HEK293 (cell line): ENCODE measurements around the gene PGK1.

Source experiments
- CTCF ChIA-PET: fragments of 350-600 bp; formaldehyde crosslinking; extraction: SDS; loops from one replicate; lab custom pipeline; 2021; ENCODE audit warnings: antibody characterized with exemption; lab: Yijun Ruan, JAX
- POLR2A ChIA-PET: fragments of 300-600 bp; formaldehyde crosslinking; extraction: SDS; loops from one replicate; lab custom pipeline; 2020; ENCODE audit warnings: antibody characterized with exemption, inconsistent platforms; lab: Yijun Ruan, JAX
- H3K27ac ChIP-seq: fragments of 200-500 bp; sonication (Bioruptor generic); 2 replicates; pipeline ENCODE4 v1.5.1; 2014; ENCODE audit warnings: low read depth, low read length, control low read depth, inconsistent platforms; ENCODE audit errors: extremely low read depth
- H3K36me3 ChIP-seq, 2 experiments: fragments of 200-500 bp in 1 of 2; sonication (Bioruptor generic) in 1 of 2; 1 replicate in 1 of 2; 2 replicates in 1 of 2; pipeline ENCODE4 v1.5.1; 2014 to 2017; ENCODE audit warnings: inconsistent platforms in 2 of 2, low read length in 2 of 2; ENCODE audit not compliant: control insufficient read depth in 2 of 2, insufficient read depth in 1 of 2
- H3K4me1 ChIP-seq: fragments of 200-500 bp; sonication (Bioruptor generic); 2 replicates; pipeline ENCODE4 v1.5.1; 2014; ENCODE audit warnings: mild to moderate bottlenecking, low read length, inconsistent platforms; ENCODE audit not compliant: control insufficient read depth, insufficient read depth
- H3K4me3 ChIP-seq: 2 replicates; pipeline ENCODE4 v1.5.1; 2011; ENCODE audit warnings: low read depth, mild to moderate bottlenecking, control low read depth, low read length, moderate library complexity
- H3K9me3 ChIP-seq: fragments of 200-500 bp; sonication (Bioruptor generic); 2 replicates; pipeline ENCODE4 v1.5.1; 2014; ENCODE audit warnings: low read depth, low read length, inconsistent platforms; ENCODE audit not compliant: control insufficient read depth, insufficient read depth
- KLF7 ChIP-seq: fragments of 450-650 bp; formaldehyde crosslinking; IDR thresholded peaks from 2 replicates; pipeline ENCODE4 v1.5.1; 2016; ENCODE audit warnings: missing biosample characterization, missing genetic modification characterization, borderline replicate concordance
- PRDM1 ChIP-seq: fragments of 450-650 bp; formaldehyde crosslinking; IDR thresholded peaks from 2 replicates; pipeline ENCODE4; 2016; ENCODE audit warnings: missing biosample characterization, missing genetic modification characterization
- SP2 ChIP-seq: fragments of 450-650 bp; formaldehyde crosslinking; IDR thresholded peaks from 2 replicates; pipeline ENCODE4 v1.5.1; 2016; ENCODE audit warnings: missing biosample characterization, missing genetic modification characterization
- SP3 ChIP-seq: fragments of 450-650 bp; formaldehyde crosslinking; IDR thresholded peaks from 2 replicates; pipeline ENCODE4 v1.5.1; 2016; ENCODE audit warnings: missing biosample characterization, missing genetic modification characterization
- WT1 ChIP-seq: fragments of 450-650 bp; formaldehyde crosslinking; IDR thresholded peaks from 2 replicates; pipeline ENCODE4 v1.5.1; 2016; ENCODE audit warnings: missing biosample characterization, missing genetic modification characterization
- ZFP3 ChIP-seq: fragments of 450-650 bp; formaldehyde crosslinking; IDR thresholded peaks from 2 replicates; pipeline ENCODE4 v1.5.1; 2016; ENCODE audit warnings: low read depth, missing biosample characterization, missing genetic modification characterization
- ZNF157 ChIP-seq: fragments of 450-650 bp; formaldehyde crosslinking; IDR thresholded peaks from 2 replicates; pipeline ENCODE4 v1.5.1; 2016; ENCODE audit warnings: missing biosample characterization, missing genetic modification characterization
- ZNF211 ChIP-seq: fragments of 450-650 bp; formaldehyde crosslinking; IDR thresholded peaks from 2 replicates; pipeline ENCODE4 v1.5.1; 2016; ENCODE audit warnings: low read depth, missing biosample characterization, missing genetic modification characterization
- ZNF239 ChIP-seq: fragments of 450-650 bp; formaldehyde crosslinking; IDR thresholded peaks from 2 replicates; pipeline ENCODE4 v1.5.1; 2016; ENCODE audit warnings: missing biosample characterization, missing genetic modification characterization
- ZNF248 ChIP-seq: fragments of 450-650 bp; formaldehyde crosslinking; IDR thresholded peaks from 2 replicates; pipeline ENCODE4 v1.5.1; 2017; ENCODE audit warnings: missing biosample characterization, missing genetic modification characterization
- ZNF266 ChIP-seq: fragments of 450-650 bp; formaldehyde crosslinking; IDR thresholded peaks from 2 replicates; pipeline ENCODE4 v1.5.1; 2016; ENCODE audit warnings: missing biosample characterization, missing genetic modification characterization, low read depth
- ZNF274 ChIP-seq, 2 experiments: fragments of 200-500 bp in 1 of 2; fragments of 450-650 bp in 1 of 2; sonication (Bioruptor generic) in 1 of 2; formaldehyde crosslinking in 1 of 2; IDR thresholded peaks; 2 replicates each; pipeline versions ENCODE4 v1.5.1 to v1.6.1; 2014 to 2016; ENCODE audit warnings: borderline replicate concordance in 1 of 2, inconsistent platforms in 1 of 2, low read length in 1 of 2, missing biosample characterization in 1 of 2, missing genetic modification characterization in 1 of 2
- ZNF404 ChIP-seq: fragments of 450-650 bp; formaldehyde crosslinking; IDR thresholded peaks from 2 replicates; pipeline ENCODE4 v1.5.1; 2017; ENCODE audit warnings: missing biosample characterization, missing genetic modification characterization
- ZNF555 ChIP-seq: fragments of 450-650 bp; formaldehyde crosslinking; conservative IDR thresholded peaks from 2 replicates; pipeline ENCODE4 v1.5.1; 2017; ENCODE audit warnings: missing biosample characterization, mild to moderate bottlenecking, missing genetic modification characterization, inconsistent platforms
- ZNF558 ChIP-seq: fragments of 450-650 bp; formaldehyde crosslinking; IDR thresholded peaks from 2 replicates; pipeline ENCODE4 v1.5.1; 2016; ENCODE audit warnings: missing biosample characterization, missing genetic modification characterization
- ZNF596 ChIP-seq: fragments of 450-650 bp; IDR thresholded peaks from 2 replicates; pipeline ENCODE4 v1.5.0; 2018; ENCODE audit warnings: missing biosample characterization, mild to moderate bottlenecking, missing genetic modification characterization, moderate library complexity
- ZNF600 ChIP-seq: fragments of 450-650 bp; formaldehyde crosslinking; IDR thresholded peaks from 2 replicates; pipeline ENCODE4 v1.5.1; 2016; ENCODE audit warnings: missing biosample characterization, missing genetic modification characterization
- ZNF624 ChIP-seq: fragments of 450-650 bp; formaldehyde crosslinking; IDR thresholded peaks from 2 replicates; pipeline ENCODE4 v1.5.1; 2017; ENCODE audit warnings: missing biosample characterization, missing genetic modification characterization
- ZNF707 ChIP-seq: fragments of 450-650 bp; formaldehyde crosslinking; IDR thresholded peaks from 2 replicates; pipeline ENCODE4 v1.5.1; 2016; ENCODE audit warnings: missing biosample characterization, missing genetic modification characterization
- ZNF777 ChIP-seq: fragments of 450-650 bp; formaldehyde crosslinking; IDR thresholded peaks from 2 replicates; pipeline ENCODE4 v1.5.1; 2017; ENCODE audit warnings: missing biosample characterization, missing genetic modification characterization, borderline replicate concordance
- ZNF785 ChIP-seq: fragments of 450-650 bp; formaldehyde crosslinking; IDR thresholded peaks from 2 replicates; pipeline ENCODE4 v1.5.1; 2016; ENCODE audit warnings: missing biosample characterization, missing genetic modification characterization
- ZNF791 ChIP-seq: fragments of 450-650 bp; formaldehyde crosslinking; IDR thresholded peaks from 2 replicates; pipeline ENCODE4 v1.5.1; 2016; ENCODE audit warnings: missing biosample characterization, missing genetic modification characterization
- TF ChIP-seq, protein P1 (sequence below): fragments of 450-650 bp; formaldehyde crosslinking; IDR thresholded peaks from 2 replicates; pipeline ENCODE4 v1.5.1; 2016; ENCODE audit warnings: missing biosample characterization, missing genetic modification characterization, borderline replicate concordance
- TF ChIP-seq, protein P2 (sequence below): fragments of 450-650 bp; formaldehyde crosslinking; IDR thresholded peaks from 2 replicates; pipeline ENCODE4 v1.5.1; 2017; ENCODE audit warnings: missing biosample characterization, missing genetic modification characterization

PGK1 gene

DNA sequence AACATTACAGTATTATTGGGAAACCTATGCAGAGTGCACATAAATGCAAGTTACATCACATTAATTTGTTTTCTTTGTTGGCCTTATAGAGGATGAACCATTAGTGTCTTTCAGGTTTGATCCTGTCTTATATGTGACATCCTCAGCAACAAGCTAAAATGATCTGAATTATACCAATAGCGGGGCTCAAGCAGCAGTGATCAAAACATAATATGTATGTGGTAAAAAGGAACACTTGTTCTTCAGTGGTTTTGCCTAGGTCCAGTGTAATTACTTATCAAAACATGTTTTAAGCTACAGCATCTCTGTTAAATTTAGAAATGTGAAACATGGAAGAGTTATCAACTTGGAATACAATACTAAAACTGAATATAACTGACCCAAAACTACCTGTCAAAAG lies 26.3 kb downstream of the PGK1 start (continued):
- TF ChIP-seq ZNF558 (tag by site-specific recombination) (no peak), ZNF404 (tag by site-specific recombination) (no peak), ZNF555 (tag by site-specific recombination) (no peak), WT1 (tag by site-specific recombination) (no peak), SP3 (tag by site-specific recombination) (no peak), ZNF624 (tag by site-specific recombination) (no peak)

DNA sequence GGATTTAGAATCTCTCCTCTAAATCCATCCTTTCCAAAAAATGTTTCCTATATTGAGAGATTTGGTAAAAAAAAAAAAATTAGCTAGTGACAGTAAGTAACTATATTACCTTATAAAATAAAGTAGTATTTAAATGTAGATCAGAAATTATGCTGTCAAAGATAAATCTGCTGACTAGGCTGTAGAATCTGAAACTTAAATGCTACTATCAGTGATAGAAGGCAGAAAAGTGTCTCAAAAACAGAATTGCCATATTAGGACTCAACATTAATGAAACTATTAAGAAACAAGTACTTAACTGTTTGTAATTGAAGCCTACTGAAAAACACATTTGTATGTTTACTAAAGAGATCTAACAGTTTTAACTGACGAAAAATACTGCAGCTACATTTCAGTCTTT lies 27.1 kb downstream of the PGK1 start:
- no peak overlapping the region for H3K27ac ChIP-seq
- H3K4me1 ChIP-seq, result no peaks in the 10 kb centered on the region
- ChIA-PET CTCF (interaction anchor here (0.6 to 0.8 kb wide), 2 partner anchors 56 to 174 kb away, joined by 3 read pairs; no protein-coding TSS in a partner anchor), POLR2A (interaction anchor here (1.9 kb wide), 1 partner anchor 8 kb away, joined by 7 read pairs; the partner anchor contains the start of gene TAF9B)
- H3K36me3 ChIP-seq, result peaks cover 36 to 76% of the 10 kb centered on the region in 2 experiments
- H3K4me3 ChIP-seq, result no peak overlapping the region
- TF ChIP-seq ZNF211 (no peak), ZNF239 (tag by site-specific recombination) (no peak), ZNF785 (tag by site-specific recombination) (no peak), ZNF555 (tag by site-specific recombination) (no peak), KLF7 (tag by site-specific recombination) (no peak), PRDM1 (tag by site-specific recombination) (no peak), ZNF266 (tag by site-specific recombination) (no peak), ZNF600 (tag by site-specific recombination) (no peak), SP2 (tag by site-specific recombination) (no peak), ZNF777 (tag by site-specific recombination) (no peak), ZFP3 (no peak), ZNF157 (tag by site-specific recombination) (no peak), ZNF707 (tag by site-specific recombination) (no peak), ZNF791 (tag by site-specific recombination) (no peak), ZNF596 (no peak), ZNF558 (tag by site-specific recombination) (no peak), ZNF274 (IDR thresholded peaks at IDR 0.05; ENCODE audit: low read length) (no peak), ZNF274 (tag by site-specific recombination; IDR thresholded peaks at IDR 0.05; ENCODE audit: borderline replicate concordance) (no peak), ZNF248 (tag by site-specific recombination) (no peak)
- TF ChIP-seq, protein P1, sequence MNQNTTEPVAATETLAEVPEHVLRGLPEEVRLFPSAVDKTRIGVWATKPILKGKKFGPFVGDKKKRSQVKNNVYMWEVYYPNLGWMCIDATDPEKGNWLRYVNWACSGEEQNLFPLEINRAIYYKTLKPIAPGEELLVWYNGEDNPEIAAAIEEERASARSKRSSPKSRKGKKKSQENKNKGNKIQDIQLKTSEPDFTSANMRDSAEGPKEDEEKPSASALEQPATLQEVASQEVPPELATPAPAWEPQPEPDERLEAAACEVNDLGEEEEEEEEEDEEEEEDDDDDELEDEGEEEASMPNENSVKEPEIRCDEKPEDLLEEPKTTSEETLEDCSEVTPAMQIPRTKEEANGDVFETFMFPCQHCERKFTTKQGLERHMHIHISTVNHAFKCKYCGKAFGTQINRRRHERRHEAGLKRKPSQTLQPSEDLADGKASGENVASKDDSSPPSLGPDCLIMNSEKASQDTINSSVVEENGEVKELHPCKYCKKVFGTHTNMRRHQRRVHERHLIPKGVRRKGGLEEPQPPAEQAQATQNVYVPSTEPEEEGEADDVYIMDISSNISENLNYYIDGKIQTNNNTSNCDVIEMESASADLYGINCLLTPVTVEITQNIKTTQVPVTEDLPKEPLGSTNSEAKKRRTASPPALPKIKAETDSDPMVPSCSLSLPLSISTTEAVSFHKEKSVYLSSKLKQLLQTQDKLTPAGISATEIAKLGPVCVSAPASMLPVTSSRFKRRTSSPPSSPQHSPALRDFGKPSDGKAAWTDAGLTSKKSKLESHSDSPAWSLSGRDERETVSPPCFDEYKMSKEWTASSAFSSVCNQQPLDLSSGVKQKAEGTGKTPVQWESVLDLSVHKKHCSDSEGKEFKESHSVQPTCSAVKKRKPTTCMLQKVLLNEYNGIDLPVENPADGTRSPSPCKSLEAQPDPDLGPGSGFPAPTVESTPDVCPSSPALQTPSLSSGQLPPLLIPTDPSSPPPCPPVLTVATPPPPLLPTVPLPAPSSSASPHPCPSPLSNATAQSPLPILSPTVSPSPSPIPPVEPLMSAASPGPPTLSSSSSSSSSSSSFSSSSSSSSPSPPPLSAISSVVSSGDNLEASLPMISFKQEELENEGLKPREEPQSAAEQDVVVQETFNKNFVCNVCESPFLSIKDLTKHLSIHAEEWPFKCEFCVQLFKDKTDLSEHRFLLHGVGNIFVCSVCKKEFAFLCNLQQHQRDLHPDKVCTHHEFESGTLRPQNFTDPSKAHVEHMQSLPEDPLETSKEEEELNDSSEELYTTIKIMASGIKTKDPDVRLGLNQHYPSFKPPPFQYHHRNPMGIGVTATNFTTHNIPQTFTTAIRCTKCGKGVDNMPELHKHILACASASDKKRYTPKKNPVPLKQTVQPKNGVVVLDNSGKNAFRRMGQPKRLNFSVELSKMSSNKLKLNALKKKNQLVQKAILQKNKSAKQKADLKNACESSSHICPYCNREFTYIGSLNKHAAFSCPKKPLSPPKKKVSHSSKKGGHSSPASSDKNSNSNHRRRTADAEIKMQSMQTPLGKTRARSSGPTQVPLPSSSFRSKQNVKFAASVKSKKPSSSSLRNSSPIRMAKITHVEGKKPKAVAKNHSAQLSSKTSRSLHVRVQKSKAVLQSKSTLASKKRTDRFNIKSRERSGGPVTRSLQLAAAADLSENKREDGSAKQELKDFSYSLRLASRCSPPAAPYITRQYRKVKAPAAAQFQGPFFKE (tag by site-specific recombination), result no peak
- TF ChIP-seq, protein P2, sequence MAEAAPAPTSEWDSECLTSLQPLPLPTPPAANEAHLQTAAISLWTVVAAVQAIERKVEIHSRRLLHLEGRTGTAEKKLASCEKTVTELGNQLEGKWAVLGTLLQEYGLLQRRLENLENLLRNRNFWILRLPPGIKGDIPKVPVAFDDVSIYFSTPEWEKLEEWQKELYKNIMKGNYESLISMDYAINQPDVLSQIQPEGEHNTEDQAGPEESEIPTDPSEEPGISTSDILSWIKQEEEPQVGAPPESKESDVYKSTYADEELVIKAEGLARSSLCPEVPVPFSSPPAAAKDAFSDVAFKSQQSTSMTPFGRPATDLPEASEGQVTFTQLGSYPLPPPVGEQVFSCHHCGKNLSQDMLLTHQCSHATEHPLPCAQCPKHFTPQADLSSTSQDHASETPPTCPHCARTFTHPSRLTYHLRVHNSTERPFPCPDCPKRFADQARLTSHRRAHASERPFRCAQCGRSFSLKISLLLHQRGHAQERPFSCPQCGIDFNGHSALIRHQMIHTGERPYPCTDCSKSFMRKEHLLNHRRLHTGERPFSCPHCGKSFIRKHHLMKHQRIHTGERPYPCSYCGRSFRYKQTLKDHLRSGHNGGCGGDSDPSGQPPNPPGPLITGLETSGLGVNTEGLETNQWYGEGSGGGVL, result no peak
- no peaks in the 10 kb centered on the region for H3K9me3 ChIP-seq
